Caco-2 (cell line): Measurements from ENCODE around the gene CAMTA2. TPM values are rescaled to one million over a fixed set of nuclear protein-coding genes. Genes with fewer than 3 reads are reported as not detected.

ENCODE experiments used
- BruUV-seq: library from RNA; stranded (reverse); fragments of 400-500 nt; replicated peaks from 2 replicates; lab custom pipeline; 2021; lab: Mats Ljungman, UMichigan
- CTCF ChIA-PET: fragments of 300-600 bp; sonication (Branson Sonifier 250); formaldehyde crosslinking; loops from one replicate; lab custom pipeline; 2022; ENCODE audit warnings: antibody characterized with exemption; lab: Charles Lee
- POLR2A ChIA-PET: fragments of 300-600 bp; sonication (Branson Sonifier 250); formaldehyde crosslinking; loops from one replicate; lab custom pipeline; 2022; ENCODE audit warnings: antibody characterized with exemption; lab: Charles Lee
- DNase-seq, 2 experiments: peaks; one replicate each; pipeline versions ENCODE4 v3.0.0 to v3.0.0-alpha.2; 2020 to 2022
- H3K27me3 ChIP-seq: replicated peaks from 2 replicates; pipeline ENCODE4 v1.6.0; 2011; ENCODE audit warnings: low read length; ENCODE audit not compliant: control insufficient read depth, insufficient read depth
- H3K36me3 ChIP-seq: 2 replicates; pipeline ENCODE4 v1.5.1; 2011; ENCODE audit warnings: low read length; ENCODE audit not compliant: control insufficient read depth, insufficient read depth
- H3K4me1 ChIP-seq: fragments of 250-450 bp; sonication (Bioruptor Pico); 2 replicates; pipeline ENCODE4 v1.5.1; 2020; ENCODE audit warnings: mild to moderate bottlenecking
- H3K4me3 ChIP-seq: 2 replicates; pipeline ENCODE4 v1.5.1; 2011; ENCODE audit warnings: low read depth, mild to moderate bottlenecking, control low read depth, low read length
- H3K9me3 ChIP-seq: fragments of 250-450 bp; sonication (Bioruptor Pico); 2 replicates; pipeline ENCODE4 v1.5.1; 2020; ENCODE audit warnings: mild to moderate bottlenecking, moderate library complexity
- H3K27ac Mint-ChIP-seq: one replicate; pipeline ENCODE4 v1.8.0; 2022; ENCODE audit warnings: mixed read lengths; ENCODE audit not compliant: unreplicated experiment
- H3K27me3 Mint-ChIP-seq: one replicate; pipeline ENCODE4 v1.8.0; 2022; ENCODE audit warnings: mixed read lengths; ENCODE audit not compliant: insufficient read depth, unreplicated experiment
- H3K36me3 Mint-ChIP-seq: one replicate; pipeline ENCODE4 v1.8.0; 2022; ENCODE audit warnings: mild to moderate bottlenecking, mixed read lengths; ENCODE audit not compliant: insufficient read depth, unreplicated experiment
- H3K4me1 Mint-ChIP-seq: one replicate; pipeline ENCODE4 v1.8.0; 2022; ENCODE audit warnings: low read depth, mixed read lengths; ENCODE audit not compliant: unreplicated experiment
- H3K4me3 Mint-ChIP-seq: one replicate; pipeline ENCODE4 v1.8.0; 2022; ENCODE audit warnings: mild to moderate bottlenecking, moderate library complexity, mixed read lengths; ENCODE audit not compliant: unreplicated experiment
- H3K9me3 Mint-ChIP-seq: one replicate; pipeline ENCODE4 v1.8.0; 2022; ENCODE audit warnings: mixed read lengths; ENCODE audit not compliant: unreplicated experiment
- CTCF ChIP-seq, 2 experiments: fragments of 200-600 bp in 1 of 2; IDR thresholded peaks; 1 replicate in 1 of 2; 2 replicates in 1 of 2; pipeline versions ENCODE4 v1.5.1 to v1.8.0; 2011 to 2022; ENCODE audit warnings: antibody characterized with exemption in 1 of 2, control low read depth in 1 of 2, inconsistent platforms in 1 of 2, low read depth in 1 of 2, low read length in 1 of 2, mild to moderate bottlenecking in 1 of 2, moderate library complexity in 1 of 2; ENCODE audit not compliant: insufficient read depth in 1 of 2, severe bottlenecking in 1 of 2, unreplicated experiment in 1 of 2
- intact Hi-C: fragments of 100-400 bp; cut with micrococcal nuclease; formaldehyde crosslinking; loops from one replicate; pipeline ENCODE4 v1.10.0; 2022; ENCODE audit not compliant: unreplicated experiment
- total RNA-seq: library from RNA; stranded (reverse); gene quantifications from 2 replicates; pipeline ENCODE4 v1.2.3, GENCODE V29; 2022

CAMTA2 gene
- total RNA-seq, 1 experiment from 2014 or later: 18.8 TPM

GRCh38 chr17:4970273-4970672 is 17.2 kb downstream of the CAMTA2 start:
- Histone ChIP-seq H3K9me3 (no peaks in the 10 kb centered on the region), H3K27me3 (no peaks in the 10 kb centered on the region), H3K4me3 (no peak overlapping the region), H3K36me3 (no peaks in the 10 kb centered on the region), H3K4me1 (peaks cover 4% of the 10 kb centered on the region; the same call in 1 of the 2 replicates)
- peaks cover 4% of the 10 kb centered on the region for H3K4me1 Mint-ChIP-seq
- CTCF ChIA-PET: no interaction called here
- POLR2A ChIA-PET: interaction anchor here (1.7 kb wide), 1 partner anchor 30 kb away, joined by 4 read pairs; the partner anchor contains the start of genes RNF167 and SLC25A11
- no peak for TF ChIP-seq CTCF (IDR thresholded peaks at IDR 0.05; ENCODE audit: insufficient read depth in 1 of 2, low read depth in 1 of 2, low read length in 1 of 2, severe bottlenecking in 1 of 2, unreplicated experiment in 1 of 2)
- H3K9me3 Mint-ChIP-seq: no peaks in the 10 kb centered on the region
- H3K4me3 Mint-ChIP-seq: no peak overlapping the region
- intact Hi-C loops: no loop called here
- H3K27me3 Mint-ChIP-seq: no peaks in the 10 kb centered on the region
- H3K27ac Mint-ChIP-seq: no peak overlapping the region
- peaks cover 31% of the 10 kb centered on the region for H3K36me3 Mint-ChIP-seq
- no TSS peak for BruUV-seq
- no peak for DNase-seq

- DNase-seq: peak in 1 of 2 experiments; percentile 12
- Mint-ChIP-seq H3K9me3 (no peaks in the 10 kb centered on the region), H3K27me3 (no peaks in the 10 kb centered on the region), H3K36me3 (peaks cover 31% of the 10 kb centered on the region), H3K4me1 (no peaks in the 10 kb centered on the region), H3K4me3 (no peak overlapping the region), H3K27ac (no peak overlapping the region)
- Histone ChIP-seq H3K9me3 (no peaks in the 10 kb centered on the region), H3K36me3 (no peaks in the 10 kb centered on the region), H3K4me3 (peak overlapping the region; percentile 62), H3K27me3 (no peaks in the 10 kb centered on the region), H3K4me1 (peaks cover 4% of the 10 kb centered on the region; the same call in 1 of the 2 replicates)
- ChIA-PET CTCF (no interaction called here), POLR2A (interaction anchor here (1.7 kb wide), 1 partner anchor 30 kb away, joined by 4 read pairs; the partner anchor contains the start of genes RNF167 and SLC25A11)
- BruUV-seq: no TSS peak
- TF ChIP-seq CTCF (IDR thresholded peaks at IDR 0.05; ENCODE audit: insufficient read depth in 1 of 2, low read depth in 1 of 2, low read length in 1 of 2, severe bottlenecking in 1 of 2, unreplicated experiment in 1 of 2): no peak
- intact Hi-C loops: no loop called here
Measured at GRCh38 chr17:4969551-4970173, 17.8 kb downstream of the CAMTA2 start.

GRCh38 chr17:4969047-4969550 is 18.4 kb downstream of the CAMTA2 start:
- peak in 1 of 2 experiments; percentile 43 for DNase-seq
- H3K27ac Mint-ChIP-seq: no peak overlapping the region
- no TSS peak for BruUV-seq
- H3K9me3 ChIP-seq: no peaks in the 10 kb centered on the region
- no peaks in the 10 kb centered on the region for H3K27me3 ChIP-seq
- H3K9me3 Mint-ChIP-seq: no peaks in the 10 kb centered on the region
- intact Hi-C loops: no loop called here
- H3K27me3 Mint-ChIP-seq: no peaks in the 10 kb centered on the region
- TF ChIP-seq CTCF (IDR thresholded peaks at IDR 0.05; ENCODE audit: insufficient read depth in 1 of 2, low read depth in 1 of 2, low read length in 1 of 2, severe bottlenecking in 1 of 2, unreplicated experiment in 1 of 2): no peak
- CTCF ChIA-PET: no interaction called here
- peaks cover 28% of the 10 kb centered on the region for H3K36me3 Mint-ChIP-seq
- POLR2A ChIA-PET: interaction anchor here (0.9 to 1.7 kb wide), 2 partner anchors 29 kb away, joined by 4 read pairs; partner anchors contain the start of genes KIF1C, RNF167 and SLC25A11
- H3K4me3 Mint-ChIP-seq: no peak overlapping the region
- H3K4me1 Mint-ChIP-seq: no peaks in the 10 kb centered on the region
- peaks cover 4% of the 10 kb centered on the region; the same call in 1 of the 2 replicates for H3K4me1 ChIP-seq
- H3K4me3 ChIP-seq: peak overlapping the region; percentile 62
- H3K36me3 ChIP-seq: no peaks in the 10 kb centered on the region
